Calu3 (cell line): Measurements from ENCODE around the gene DQX1. TPM values are rescaled to one million over a fixed set of nuclear protein-coding genes. Genes with fewer than 3 reads are reported as not detected.
A peak's percentile ranks its signal among the peaks of the same experiment; 100 is the strongest.

Experiments used
- BruUV-seq: library from RNA; stranded (reverse); fragments of 400-500 nt; replicated peaks from 2 replicates; lab custom pipeline; 2021; lab: Mats Ljungman, UMichigan
- CTCF ChIA-PET: fragments of 300-600 bp; sonication (Branson Sonifier 250); formaldehyde crosslinking; loops from one replicate; lab custom pipeline; 2022; ENCODE audit warnings: antibody characterized with exemption; lab: Charles Lee
- DNase-seq: peaks from one replicate; pipeline ENCODE4 v3.0.0; 2022
- H3K27ac Mint-ChIP-seq: one replicate; pipeline ENCODE4 v1.8.0; 2022; ENCODE audit warnings: mixed read lengths; ENCODE audit not compliant: unreplicated experiment
- H3K27me3 Mint-ChIP-seq: one replicate; pipeline ENCODE4 v1.8.0; 2022; ENCODE audit warnings: mixed read lengths; ENCODE audit not compliant: unreplicated experiment
- H3K36me3 Mint-ChIP-seq: one replicate; pipeline ENCODE4 v1.8.0; 2022; ENCODE audit warnings: mild to moderate bottlenecking, moderate library complexity, mixed read lengths; ENCODE audit not compliant: insufficient read depth, unreplicated experiment
- H3K4me1 Mint-ChIP-seq: one replicate; pipeline ENCODE4 v1.8.0; 2022; ENCODE audit warnings: mild to moderate bottlenecking, low read depth, mixed read lengths; ENCODE audit not compliant: unreplicated experiment
- H3K4me3 Mint-ChIP-seq: one replicate; pipeline ENCODE4 v1.8.0; 2022; ENCODE audit warnings: mild to moderate bottlenecking, low read depth, moderate library complexity, mixed read lengths; ENCODE audit not compliant: unreplicated experiment
- H3K9me3 Mint-ChIP-seq: one replicate; pipeline ENCODE4 v1.8.0; 2022; ENCODE audit warnings: low read depth, mixed read lengths; ENCODE audit not compliant: unreplicated experiment
- CTCF ChIP-seq: fragments of 200-600 bp; IDR thresholded peaks from one replicate; pipeline ENCODE4 v1.8.0; 2022; ENCODE audit warnings: antibody characterized with exemption; ENCODE audit not compliant: unreplicated experiment
- intact Hi-C: fragments of 100-400 bp; cut with micrococcal nuclease; formaldehyde crosslinking; loops from one replicate; pipeline ENCODE4 v1.10.0; 2022; ENCODE audit not compliant: unreplicated experiment
- total RNA-seq: library from RNA; stranded (reverse); gene quantifications from 2 replicates; pipeline ENCODE4 v1.2.3, GENCODE V29; 2022

DQX1 gene
- total RNA-seq, 1 experiment from 2014 or later = 0.14 TPM

DNA sequence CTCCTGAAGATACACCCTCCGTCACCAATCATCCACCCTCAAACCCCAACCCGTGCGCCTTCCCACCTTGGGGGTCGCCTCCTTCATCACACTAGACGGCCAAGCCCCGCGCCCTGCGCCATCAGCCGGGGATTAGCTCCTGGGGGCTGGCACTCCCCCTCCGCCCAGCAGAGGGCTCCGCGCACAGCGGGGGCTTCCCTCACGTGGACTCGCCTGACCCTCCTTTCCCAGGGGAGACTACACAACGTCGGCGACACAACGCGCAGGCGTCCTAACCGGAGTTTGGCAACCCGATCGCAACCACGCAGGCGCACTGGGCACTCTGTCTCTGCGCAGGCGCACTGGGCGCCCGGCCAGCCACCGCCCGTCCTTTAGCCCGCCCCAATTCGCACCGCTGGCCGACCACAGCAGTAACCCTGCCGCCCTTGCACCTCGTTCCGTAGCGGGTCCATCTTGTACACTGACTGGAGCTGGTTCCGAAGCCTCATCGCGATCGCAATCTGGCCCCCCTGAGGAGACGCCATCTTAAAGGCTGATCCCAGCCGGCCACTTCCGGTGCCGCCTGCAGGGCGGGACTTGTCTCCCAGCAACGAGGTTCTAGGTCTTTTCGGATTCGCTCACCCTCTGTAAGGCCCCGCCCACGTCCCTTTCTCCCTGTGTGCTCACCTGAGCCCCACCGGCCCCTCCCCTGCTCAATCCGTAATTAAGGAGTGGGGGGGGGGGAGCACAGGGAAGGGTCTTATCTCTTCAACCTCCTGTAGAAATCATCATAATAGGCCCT is 18.7 kb downstream of the DQX1 start, which contains the start of gene PCGF1:
Gene PCGF1, minus strand, starts transcription at position 551 of the 781 bp plus-strand sequence. Its CDS starts 27 bp downstream, at position 524.
- peaks cover 27% of the 10 kb centered on the region for H3K4me1 Mint-ChIP-seq
- peak; percentile 98 for DNase-seq
- peaks cover 50% of the 10 kb centered on the region for H3K36me3 Mint-ChIP-seq
- CTCF ChIA-PET = interaction anchor here (0.7 to 1.7 kb wide), 5 partner anchors 18 to 29 kb away, joined by 3 to 6 read pairs (median 3); partner anchors contain the start of genes CCDC142 and TTC31
- intact Hi-C loops = loop anchor here (2.0 kb wide), 1 partner anchor 21 kb away; the partner anchor contains the start of genes AUP1 and HTRA2
- no peak for TF ChIP-seq CTCF
- peak within 1 kb of the TSS; percentile 100 for H3K27ac Mint-ChIP-seq
- peaks cover 38% of the 10 kb centered on the region for H3K27me3 Mint-ChIP-seq
- BruUV-seq = no TSS peak
- H3K4me3 Mint-ChIP-seq = peak within 1 kb of the TSS; percentile 97
- H3K9me3 Mint-ChIP-seq = no peaks in the 10 kb centered on the region

- no peaks in the 10 kb centered on the region for H3K9me3 Mint-ChIP-seq
- H3K4me3 Mint-ChIP-seq = peak overlapping the region; percentile 84
- CTCF ChIA-PET = interaction anchor here (0.7 to 1.2 kb wide), 2 partner anchors 20 to 27 kb away, joined by 3 read pairs; partner anchors contain the start of gene DQX1
- intact Hi-C loops = loop anchor here (2.0 kb wide), 1 partner anchor 23 kb away; the partner anchor contains the start of genes AUP1 and HTRA2
- H3K36me3 Mint-ChIP-seq = peaks cover 60% of the 10 kb centered on the region
- peaks cover 41% of the 10 kb centered on the region for H3K4me1 Mint-ChIP-seq
- no peak overlapping the region for H3K27ac Mint-ChIP-seq
- H3K27me3 Mint-ChIP-seq = peaks cover 21% of the 10 kb centered on the region
- no peak for DNase-seq
- no peak for TF ChIP-seq CTCF
- BruUV-seq = no TSS peak
Measured at GRCh38 chr2:74505448-74506246, 20.4 kb downstream of the DQX1 start.

- intact Hi-C loops = no loop called here
- TF ChIP-seq CTCF = no peak
- CTCF ChIA-PET = no interaction called here
- peaks cover 11% of the 10 kb centered on the region for H3K27me3 Mint-ChIP-seq
- H3K4me1 Mint-ChIP-seq = peaks cover 41% of the 10 kb centered on the region
- no peak for DNase-seq
- H3K36me3 Mint-ChIP-seq = peaks cover 60% of the 10 kb centered on the region
- TSS peak; percentile 42 for BruUV-seq
- H3K27ac Mint-ChIP-seq = peak overlapping the region; percentile 27
- peak overlapping the region; percentile 84 for H3K4me3 Mint-ChIP-seq
- no peaks in the 10 kb centered on the region for H3K9me3 Mint-ChIP-seq
Measured at GRCh38 chr2:74504591-74504990, 21.4 kb downstream of the DQX1 start.
